Uterus (tissue), 4 donors: ENCODE data around the gene FANCE. TPM values are rescaled to one million over a fixed set of nuclear protein-coding genes. Genes with fewer than 3 reads are reported as not detected.

Source experiments
- DNase-seq, 2 donors: peaks; one replicate each; pipeline ENCODE4 v3.0.0-alpha.2; 2019 to 2020
- H3K27ac ChIP-seq, 2 donors: fragments of 200-600 bp; sonication (generic); 1 replicate in 1 of 2; 2 replicates in 1 of 2; pipeline ENCODE4 v1.5.1; 2016 to 2018
- H3K27me3 ChIP-seq, 2 donors: fragments of 200-600 bp; sonication (generic); one replicate each; pipeline ENCODE4 v1.5.1; 2018 to 2019; ENCODE audit warnings: control low read depth in 1 of 2
- H3K36me3 ChIP-seq, 2 donors: fragments of 200-600 bp; sonication (generic); one replicate each; pipeline ENCODE4 v1.5.1; 2019; ENCODE audit warnings: control low read depth in 1 of 2
- H3K4me1 ChIP-seq, 2 donors: fragments of 200-600 bp; sonication (generic); one replicate each; pipeline ENCODE4 v1.5.1; 2018 to 2019; ENCODE audit warnings: control low read depth in 1 of 2
- H3K4me3 ChIP-seq, 2 donors: fragments of 200-600 bp; sonication (generic); 1 replicate in 1 of 2; 2 replicates in 1 of 2; pipeline ENCODE4 v1.5.1; 2018 to 2019; ENCODE audit warnings: mild to moderate bottlenecking in 1 of 2
- H3K9me3 ChIP-seq, 2 donors: fragments of 200-600 bp; sonication (generic); one replicate each; pipeline ENCODE4 v1.5.1; 2019; ENCODE audit warnings: control low read depth in 1 of 2
- POLR2A ChIP-seq, 2 donors: fragments of 450-650 bp; IDR thresholded peaks; one replicate each; pipeline ENCODE4 v1.6.1; 2016; ENCODE audit warnings: antibody characterized with exemption in 2 of 2, mild to moderate bottlenecking in 1 of 2, moderate library complexity in 1 of 2
- intact Hi-C: fragments of 100-400 bp; cut with DNase I; formaldehyde crosslinking; loops from one replicate; pipeline ENCODE4 v1.15.1; 2023; ENCODE audit warnings: low total_unique reads
- total RNA-seq, 4 donors: library from RNA; depleted of rRNA in 3 of 4; stranded (reverse); fragments of >200 nt in 3 of 4; gene quantifications; one replicate each; pipeline versions ENCODE4 v1.1.0 to v1.2.4, GENCODE V29; 2014 to 2023
- TF ChIP-seq, protein P1 (sequence below), 4 experiments: fragments of 200-600 bp in 2 of 4; fragments of 450-650 bp in 2 of 4; sonication (generic) in 2 of 4; IDR thresholded peaks; one replicate each; pipeline ENCODE4 v1.5.1; 2016 to 2019; ENCODE audit warnings: antibody characterized with exemption in 4 of 4, mild to moderate bottlenecking in 2 of 4, moderate library complexity in 1 of 4
- donor health status: DM: yes; HTN: yes; CAD: no.

FANCE gene
- total RNA-seq, 4 donors from 2014 or later, result 9.6 to 19.1 (median 11.4) TPM

- Histone ChIP-seq H3K36me3 (no peaks in the 10 kb centered on the region), H3K9me3 (no peaks in the 10 kb centered on the region), H3K27ac (no peak overlapping the region), H3K4me3 (no peak overlapping the region), H3K4me1 (no peaks in the 10 kb centered on the region), H3K27me3 (no peaks in the 10 kb centered on the region)
- no peak for DNase-seq
- TF ChIP-seq, protein P1, sequence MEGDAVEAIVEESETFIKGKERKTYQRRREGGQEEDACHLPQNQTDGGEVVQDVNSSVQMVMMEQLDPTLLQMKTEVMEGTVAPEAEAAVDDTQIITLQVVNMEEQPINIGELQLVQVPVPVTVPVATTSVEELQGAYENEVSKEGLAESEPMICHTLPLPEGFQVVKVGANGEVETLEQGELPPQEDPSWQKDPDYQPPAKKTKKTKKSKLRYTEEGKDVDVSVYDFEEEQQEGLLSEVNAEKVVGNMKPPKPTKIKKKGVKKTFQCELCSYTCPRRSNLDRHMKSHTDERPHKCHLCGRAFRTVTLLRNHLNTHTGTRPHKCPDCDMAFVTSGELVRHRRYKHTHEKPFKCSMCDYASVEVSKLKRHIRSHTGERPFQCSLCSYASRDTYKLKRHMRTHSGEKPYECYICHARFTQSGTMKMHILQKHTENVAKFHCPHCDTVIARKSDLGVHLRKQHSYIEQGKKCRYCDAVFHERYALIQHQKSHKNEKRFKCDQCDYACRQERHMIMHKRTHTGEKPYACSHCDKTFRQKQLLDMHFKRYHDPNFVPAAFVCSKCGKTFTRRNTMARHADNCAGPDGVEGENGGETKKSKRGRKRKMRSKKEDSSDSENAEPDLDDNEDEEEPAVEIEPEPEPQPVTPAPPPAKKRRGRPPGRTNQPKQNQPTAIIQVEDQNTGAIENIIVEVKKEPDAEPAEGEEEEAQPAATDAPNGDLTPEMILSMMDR (IDR thresholded peaks at IDR 0.05), result no peak
- intact Hi-C loops, result no loop called here
Observed at GRCh38 chr6:35426074-35426473, 26.1 kb upstream of the FANCE start.

- Histone ChIP-seq H3K27ac (no peak overlapping the region), H3K27me3 (no peaks in the 10 kb centered on the region), H3K36me3 (no peaks in the 10 kb centered on the region), H3K4me1 (no peaks in the 10 kb centered on the region), H3K9me3 (no peaks in the 10 kb centered on the region), H3K4me3 (no peak overlapping the region)
- TF ChIP-seq, protein P1 (IDR thresholded peaks at IDR 0.05), result no peak
- no peak for TF ChIP-seq POLR2A (IDR thresholded peaks at IDR 0.05)
- intact Hi-C loops, result no loop called here
- DNase-seq, result no peak
Observed at GRCh38 chr6:35427435-35427834, 24.7 kb upstream of the FANCE start.

- intact Hi-C loops, result no loop called here
- Histone ChIP-seq H3K36me3 (no peaks in the 10 kb centered on the region), H3K27me3 (no peaks in the 10 kb centered on the region), H3K27ac (no peak overlapping the region), H3K4me1 (no peaks in the 10 kb centered on the region), H3K4me3 (no peak overlapping the region), H3K9me3 (no peaks in the 10 kb centered on the region)
- no peak for DNase-seq
- TF ChIP-seq, protein P1 (IDR thresholded peaks at IDR 0.05), result no peak
- TF ChIP-seq POLR2A (IDR thresholded peaks at IDR 0.05), result no peak
Observed at GRCh38 chr6:35427851-35428321, 24.3 kb upstream of the FANCE start.

- DNase-seq, result no peak
- Histone ChIP-seq H3K27me3 (no peaks in the 10 kb centered on the region), H3K4me1 (no peaks in the 10 kb centered on the region), H3K9me3 (no peaks in the 10 kb centered on the region), H3K27ac (no peak overlapping the region), H3K4me3 (no peak overlapping the region), H3K36me3 (no peaks in the 10 kb centered on the region)
- intact Hi-C loops, result no loop called here
- no peak for TF ChIP-seq POLR2A (IDR thresholded peaks at IDR 0.05)
- TF ChIP-seq, protein P1 (IDR thresholded peaks at IDR 0.05), result no peak
Observed at GRCh38 chr6:35428421-35429149, 23.6 kb upstream of the FANCE start.

DNA sequence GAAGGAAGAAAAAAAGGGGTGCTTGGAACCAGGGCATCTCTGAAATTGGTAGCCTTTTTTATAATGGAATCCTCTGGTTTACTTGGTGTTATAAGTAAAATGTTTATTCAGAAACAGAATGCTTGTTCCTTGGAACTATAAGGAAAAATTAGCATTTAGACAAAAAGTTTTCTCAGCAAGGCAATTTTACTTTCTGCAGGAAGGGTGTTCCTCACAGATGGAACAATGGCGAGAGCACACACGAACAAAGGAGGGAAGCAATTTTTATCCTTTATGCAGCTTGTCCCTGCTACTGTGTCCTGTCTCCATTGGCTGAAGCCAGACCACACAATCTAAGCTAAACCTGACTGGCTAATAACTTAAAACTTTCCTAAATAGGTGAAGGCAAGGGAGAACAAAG, 22.7 kb upstream of the FANCE start:
- Histone ChIP-seq H3K9me3 (no peaks in the 10 kb centered on the region), H3K4me3 (no peak overlapping the region)

More for the DNA sequence above, 22.7 kb upstream of the FANCE start:
- no peaks in the 10 kb centered on the region for H3K27me3 ChIP-seq
- H3K36me3 ChIP-seq, result no peaks in the 10 kb centered on the region
- intact Hi-C loops, result no loop called here
- no peak for DNase-seq
- no peaks in the 10 kb centered on the region for H3K4me1 ChIP-seq
- H3K27ac ChIP-seq, result no peak overlapping the region
- TF ChIP-seq, protein P1 (IDR thresholded peaks at IDR 0.05), result no peak
- TF ChIP-seq POLR2A (IDR thresholded peaks at IDR 0.05), result no peak
